HG03103 (cell line): ENCODE results near the gene DOCK9.
"Not testable (repeated sequence)": the region's sequence is repeated elsewhere in the genome, so short reads cannot be mapped to it uniquely, and the experiment has no call there.

ENCODE experiments used
- ATAC-seq: cut with Tn5 transposase; IDR thresholded peaks from one replicate; pipeline ENCODE4 v1.9.1; 2021; ENCODE audit warnings: low read depth; ENCODE audit not compliant: unreplicated experiment

DOCK9 gene

GRCh38 chr13:98755116-98755515 is 222.7 kb downstream of the DOCK9 start:
- ATAC-seq = no peak

GRCh38 chr13:98754468-98754867 is 223.4 kb downstream of the DOCK9 start:
- ATAC-seq = not testable (repeated sequence)

GRCh38 chr13:98752467-98753290 is 225.2 kb downstream of the DOCK9 start, which contains the start of gene SLC15A1:
Gene SLC15A1, minus strand, starts transcription at chr13:98752672. Its CDS starts 74 bp downstream, at chr13:98752598.
- ATAC-seq = no peak

- ATAC-seq = no peak
Measured at GRCh38 chr13:98751861-98752466, 225.9 kb downstream of the DOCK9 start.

DNA sequence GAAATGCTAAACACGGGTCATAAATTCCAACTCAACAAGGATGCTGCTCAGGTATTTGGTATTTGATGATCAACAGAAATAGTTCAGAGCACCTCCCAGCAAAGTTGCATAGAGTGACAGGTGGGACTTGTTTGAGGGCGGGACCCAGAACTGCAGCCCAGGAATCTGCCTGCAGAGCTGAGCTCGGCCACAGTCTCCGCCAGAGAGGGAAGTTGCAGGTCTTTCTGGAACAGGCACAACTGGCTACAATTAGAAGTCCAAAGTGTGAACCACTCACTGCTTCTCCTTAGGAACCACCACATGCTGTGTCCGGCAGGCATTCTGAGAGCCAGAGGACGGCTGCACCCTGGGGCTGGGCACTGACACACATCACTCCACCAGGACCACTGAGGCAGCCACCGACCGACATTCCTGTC is 226.5 kb downstream of the DOCK9 start:
- ATAC-seq = no peak

- ATAC-seq = no peak
Measured at GRCh38 chr13:98749501-98749900, 228.4 kb downstream of the DOCK9 start.

DNA sequence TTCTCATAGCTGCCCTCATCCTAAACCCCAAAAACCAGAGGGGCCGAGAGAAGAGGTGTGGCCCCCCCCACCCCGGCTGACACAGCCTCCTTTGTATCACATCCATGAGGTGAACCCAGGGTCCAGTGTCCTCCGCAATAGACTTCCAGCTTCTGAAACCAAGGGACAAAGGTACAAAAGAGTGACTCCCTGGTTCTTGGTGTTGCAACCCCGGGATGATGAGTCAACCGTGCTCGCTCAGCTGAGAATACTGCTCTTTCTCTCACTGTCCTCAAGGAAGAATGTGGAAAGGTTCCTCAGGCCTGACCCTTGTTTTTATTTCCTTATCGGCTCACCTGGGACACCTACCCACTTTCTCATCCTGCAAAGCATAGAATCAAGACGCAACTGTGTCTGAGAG is 230.9 kb downstream of the DOCK9 start:
- ATAC-seq = no peak
